Colonic mucosa (tissue), 4 donors: ENCODE measurements around the gene DMBX1. TPM values are rescaled to one million over a fixed set of nuclear protein-coding genes. Genes with fewer than 3 reads are reported as not detected.

ENCODE experiments used
- DNase-seq: peaks from one replicate; pipeline ENCODE4 v3.0.0-alpha.2; 2020
- H3K27ac ChIP-seq: fragments of 200-600 bp; one replicate; pipeline ENCODE4 v1.8.0; 2021
- H3K27me3 ChIP-seq: fragments of 200-600 bp; one replicate; pipeline ENCODE4 v1.8.0; 2021
- H3K36me3 ChIP-seq: fragments of 200-600 bp; one replicate; pipeline ENCODE4 v1.8.0; 2021
- H3K4me1 ChIP-seq: fragments of 200-600 bp; one replicate; pipeline ENCODE4 v1.8.0; 2021; ENCODE audit warnings: mild to moderate bottlenecking
- H3K4me3 ChIP-seq: fragments of 200-600 bp; one replicate; pipeline ENCODE4 v1.8.0; 2021
- H3K9ac ChIP-seq, 2 donors: one replicate each; pipeline ENCODE4 v1.7.0; 2013; ENCODE audit warnings: control low read depth in 2 of 2, low read depth in 2 of 2, low read length in 2 of 2
- H3K9me3 ChIP-seq: fragments of 200-600 bp; one replicate; pipeline ENCODE4 v1.8.0; 2021
- intact Hi-C: fragments of 100-400 bp; cut with DNase I; formaldehyde crosslinking; loops from one replicate; pipeline ENCODE4 v1.14.1; 2022
- total RNA-seq, 2 donors: library from RNA; stranded (reverse); fragmentation: NEBNext Ultra II Directional in 1 of 2; extraction: Animal tissue kit (Norgen Biotek cat#: 25700) in 1 of 2; gene quantifications; one replicate each; pipeline ENCODE4 v1.2.1, GENCODE V29; 2021
- TF ChIP-seq, protein P1 (sequence below): fragments of 200-600 bp; IDR thresholded peaks from one replicate; pipeline ENCODE4 v1.8.0; 2022; ENCODE audit warnings: antibody characterized with exemption, mild to moderate bottlenecking
- donor health status: healthy.
- donor health status: DM: no; HTN: no; CAD: no.
- donor health status: DM: no; HTN: no; CAD: no.

DMBX1 gene
- total RNA-seq, 2 donors from 2014 or later: not detected

- no peak overlapping the region for H3K9ac ChIP-seq
- H3K4me3 ChIP-seq: no peak overlapping the region
- DNase-seq: no peak
- no peak overlapping the region for H3K27ac ChIP-seq
- H3K27me3 ChIP-seq: peaks cover 4% of the 10 kb centered on the region
- no peaks in the 10 kb centered on the region for H3K36me3 ChIP-seq
- TF ChIP-seq, protein P1, sequence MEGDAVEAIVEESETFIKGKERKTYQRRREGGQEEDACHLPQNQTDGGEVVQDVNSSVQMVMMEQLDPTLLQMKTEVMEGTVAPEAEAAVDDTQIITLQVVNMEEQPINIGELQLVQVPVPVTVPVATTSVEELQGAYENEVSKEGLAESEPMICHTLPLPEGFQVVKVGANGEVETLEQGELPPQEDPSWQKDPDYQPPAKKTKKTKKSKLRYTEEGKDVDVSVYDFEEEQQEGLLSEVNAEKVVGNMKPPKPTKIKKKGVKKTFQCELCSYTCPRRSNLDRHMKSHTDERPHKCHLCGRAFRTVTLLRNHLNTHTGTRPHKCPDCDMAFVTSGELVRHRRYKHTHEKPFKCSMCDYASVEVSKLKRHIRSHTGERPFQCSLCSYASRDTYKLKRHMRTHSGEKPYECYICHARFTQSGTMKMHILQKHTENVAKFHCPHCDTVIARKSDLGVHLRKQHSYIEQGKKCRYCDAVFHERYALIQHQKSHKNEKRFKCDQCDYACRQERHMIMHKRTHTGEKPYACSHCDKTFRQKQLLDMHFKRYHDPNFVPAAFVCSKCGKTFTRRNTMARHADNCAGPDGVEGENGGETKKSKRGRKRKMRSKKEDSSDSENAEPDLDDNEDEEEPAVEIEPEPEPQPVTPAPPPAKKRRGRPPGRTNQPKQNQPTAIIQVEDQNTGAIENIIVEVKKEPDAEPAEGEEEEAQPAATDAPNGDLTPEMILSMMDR: no peak
- intact Hi-C loops: no loop called here
- H3K4me1 ChIP-seq: no peaks in the 10 kb centered on the region
- no peaks in the 10 kb centered on the region for H3K9me3 ChIP-seq
Observed at GRCh38 chr1:46536527-46536926, 46.9 kb downstream of the DMBX1 start.

DNA sequence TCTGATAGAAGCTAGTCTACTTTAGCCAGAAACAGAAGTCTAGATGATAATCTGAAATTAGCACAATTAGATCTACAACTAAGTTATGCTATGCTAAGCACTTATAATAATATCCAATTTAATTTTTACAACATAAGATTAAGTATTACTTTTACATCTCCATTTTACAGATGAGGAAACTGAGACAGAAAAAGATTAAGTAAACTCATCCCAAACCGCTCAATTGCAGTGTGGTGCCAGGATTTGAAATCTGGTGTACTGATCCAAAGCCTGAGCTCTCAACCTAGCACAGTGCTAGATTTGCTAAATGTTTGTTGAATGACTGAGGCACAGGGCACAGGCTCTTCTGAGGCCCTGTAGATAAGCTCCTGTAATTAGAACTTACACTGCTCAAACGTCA, 48.0 kb downstream of the DMBX1 start:
- DNase-seq: no peak
- TF ChIP-seq, protein P1: no peak
- Histone ChIP-seq H3K27ac (no peak overlapping the region), H3K4me1 (no peaks in the 10 kb centered on the region), H3K9me3 (no peaks in the 10 kb centered on the region), H3K27me3 (peaks cover 4% of the 10 kb centered on the region), H3K36me3 (no peaks in the 10 kb centered on the region), H3K9ac (no peak overlapping the region), H3K4me3 (no peak overlapping the region)
- intact Hi-C loops: no loop called here

DNA sequence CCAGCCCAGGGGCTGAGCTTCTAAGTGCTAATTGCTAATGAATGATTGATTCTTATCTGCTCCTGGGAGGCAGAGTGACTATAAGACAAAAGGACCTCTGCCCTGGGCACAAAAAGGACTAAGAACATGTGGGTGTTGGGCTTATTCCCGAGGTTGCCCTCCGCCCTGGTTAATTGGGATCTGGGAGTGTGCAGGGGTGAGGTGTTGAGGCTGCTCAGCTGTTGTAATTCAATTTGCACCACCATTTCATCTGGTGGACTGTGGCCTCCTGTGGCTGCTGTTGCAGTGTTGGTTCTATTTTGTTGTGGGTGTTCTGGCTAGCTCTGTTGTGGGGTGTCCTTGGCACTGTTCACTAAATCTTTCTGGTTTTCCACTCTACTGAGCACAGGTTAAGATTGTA, 48.5 kb downstream of the DMBX1 start:
- intact Hi-C loops: no loop called here
- H3K4me3 ChIP-seq: no peak overlapping the region
- H3K27ac ChIP-seq: no peak overlapping the region
- no peak for DNase-seq
- TF ChIP-seq, protein P1: no peak
- H3K9me3 ChIP-seq: no peaks in the 10 kb centered on the region
- H3K36me3 ChIP-seq: no peaks in the 10 kb centered on the region
- no peak overlapping the region for H3K9ac ChIP-seq
- H3K4me1 ChIP-seq: no peaks in the 10 kb centered on the region
- peaks cover 4% of the 10 kb centered on the region for H3K27me3 ChIP-seq

Other genes starting within 250 kb of the DMBX1 start
- gene RAD54L, start 242.1 kb upstream of the DMBX1 start, total RNA-seq: 10 to 100 TPM in 1 of 2 donors, 1 to 10 TPM in 1; 5.9 to 27.5 TPM
- gene LRRC41, start 186.2 kb upstream of the DMBX1 start, total RNA-seq: 10 to 100 TPM; 49.3 to 55.8 TPM
- gene UQCRH, start 186.1 kb upstream of the DMBX1 start, total RNA-seq: 100 to 1,000 TPM; 451 to 502 TPM
- 10 to 100 TPM; 18.3 to 19.0 TPM for gene NSUN4, start 149.0 kb upstream of the DMBX1 start, total RNA-seq
- 100 to 1,000 TPM in 1 of 2 donors, 10 to 100 TPM in 1; 70.0 to 117 TPM for gene FAAH, start 95.5 kb upstream of the DMBX1 start, total RNA-seq
- not detected for gene KNCN, start 61.8 kb downstream of the DMBX1 start, total RNA-seq
- 10 to 100 TPM; 27.0 to 36.8 TPM for gene MKNK1, start 114.4 kb downstream of the DMBX1 start, total RNA-seq
- 10 to 100 TPM; 11.8 to 16.3 TPM for gene MOB3C, start 127.0 kb downstream of the DMBX1 start, total RNA-seq
- 10 to 100 TPM; 55.8 to 66.1 TPM for gene ATPAF1, start 178.5 kb downstream of the DMBX1 start, total RNA-seq
- not detected for gene TEX38, start 182.0 kb downstream of the DMBX1 start, total RNA-seq
- 100 to 1,000 TPM in 1 of 2 donors, 10 to 100 TPM in 1; 87.4 to 114 TPM for gene EFCAB14, start 229.3 kb downstream of the DMBX1 start, total RNA-seq